Liver (tissue), 3 donors: Measurements from ENCODE around the gene MCTP2.

ENCODE experiments used
- CTCF ChIP-seq: fragments of 150-350 bp; IDR thresholded peaks from 2 replicates; pipeline ENCODE4 v1.5.1; 2017; ENCODE audit warnings: improper control_type of control experiment, low read depth, low read length; ENCODE audit not compliant: missing input control
- GABPA ChIP-seq, 2 donors: IDR thresholded peaks in 1 of 2; conservative IDR thresholded peaks in 1 of 2; 2 replicates each; pipeline ENCODE4 v1.6.1; 2016; ENCODE audit warnings: antibody characterized with exemption in 2 of 2, mild to moderate bottlenecking in 1 of 2, moderate library complexity in 1 of 2
- HNF4A ChIP-seq, 2 donors: conservative IDR thresholded peaks; 2 replicates each; pipeline ENCODE4 v1.6.1; 2016; ENCODE audit warnings: antibody characterized with exemption in 2 of 2, mild to moderate bottlenecking in 2 of 2
- HNF4G ChIP-seq: IDR thresholded peaks from 2 replicates; pipeline ENCODE4 v1.6.1; 2016; ENCODE audit warnings: antibody characterized with exemption
- MAX ChIP-seq: IDR thresholded peaks from 2 replicates; pipeline ENCODE4 v1.6.1; 2016; ENCODE audit warnings: antibody characterized with exemption
- RAD21 ChIP-seq, 2 donors: IDR thresholded peaks; 2 replicates each; pipeline ENCODE4 v1.6.1; 2016; ENCODE audit warnings: antibody characterized with exemption in 2 of 2, mild to moderate bottlenecking in 2 of 2
- TAF1 ChIP-seq: conservative IDR thresholded peaks from 2 replicates; pipeline ENCODE4 v1.6.1; 2016; ENCODE audit warnings: antibody characterized with exemption, mild to moderate bottlenecking
- YY1 ChIP-seq: IDR thresholded peaks from 2 replicates; pipeline ENCODE4 v1.6.1; 2016; ENCODE audit warnings: antibody characterized with exemption, mild to moderate bottlenecking
- TF ChIP-seq, protein P1 (sequence below): IDR thresholded peaks from 2 replicates; pipeline ENCODE4 v1.6.1; 2016; ENCODE audit warnings: antibody characterized with exemption, mild to moderate bottlenecking
- donor health status: healthy.
- donor health status: healthy.

- TF ChIP-seq MAX, result no peak
- no peak for TF ChIP-seq CTCF
- no peak for TF ChIP-seq GABPA (IDR thresholded peaks at IDR 0.05 in 1 of 2, conservative IDR thresholded peaks at IDR 0.05 in 1 of 2)
- TF ChIP-seq YY1, result no peak
- TF ChIP-seq RAD21 (IDR thresholded peaks at IDR 0.05), result no peak
- no peak for TF ChIP-seq HNF4A (conservative IDR thresholded peaks at IDR 0.05)
- no peak for TF ChIP-seq TAF1
- TF ChIP-seq, protein P1, sequence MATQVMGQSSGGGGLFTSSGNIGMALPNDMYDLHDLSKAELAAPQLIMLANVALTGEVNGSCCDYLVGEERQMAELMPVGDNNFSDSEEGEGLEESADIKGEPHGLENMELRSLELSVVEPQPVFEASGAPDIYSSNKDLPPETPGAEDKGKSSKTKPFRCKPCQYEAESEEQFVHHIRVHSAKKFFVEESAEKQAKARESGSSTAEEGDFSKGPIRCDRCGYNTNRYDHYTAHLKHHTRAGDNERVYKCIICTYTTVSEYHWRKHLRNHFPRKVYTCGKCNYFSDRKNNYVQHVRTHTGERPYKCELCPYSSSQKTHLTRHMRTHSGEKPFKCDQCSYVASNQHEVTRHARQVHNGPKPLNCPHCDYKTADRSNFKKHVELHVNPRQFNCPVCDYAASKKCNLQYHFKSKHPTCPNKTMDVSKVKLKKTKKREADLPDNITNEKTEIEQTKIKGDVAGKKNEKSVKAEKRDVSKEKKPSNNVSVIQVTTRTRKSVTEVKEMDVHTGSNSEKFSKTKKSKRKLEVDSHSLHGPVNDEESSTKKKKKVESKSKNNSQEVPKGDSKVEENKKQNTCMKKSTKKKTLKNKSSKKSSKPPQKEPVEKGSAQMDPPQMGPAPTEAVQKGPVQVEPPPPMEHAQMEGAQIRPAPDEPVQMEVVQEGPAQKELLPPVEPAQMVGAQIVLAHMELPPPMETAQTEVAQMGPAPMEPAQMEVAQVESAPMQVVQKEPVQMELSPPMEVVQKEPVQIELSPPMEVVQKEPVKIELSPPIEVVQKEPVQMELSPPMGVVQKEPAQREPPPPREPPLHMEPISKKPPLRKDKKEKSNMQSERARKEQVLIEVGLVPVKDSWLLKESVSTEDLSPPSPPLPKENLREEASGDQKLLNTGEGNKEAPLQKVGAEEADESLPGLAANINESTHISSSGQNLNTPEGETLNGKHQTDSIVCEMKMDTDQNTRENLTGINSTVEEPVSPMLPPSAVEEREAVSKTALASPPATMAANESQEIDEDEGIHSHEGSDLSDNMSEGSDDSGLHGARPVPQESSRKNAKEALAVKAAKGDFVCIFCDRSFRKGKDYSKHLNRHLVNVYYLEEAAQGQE, result no peak
- TF ChIP-seq HNF4G, result no peak
These were observed 20.9 kb downstream of the MCTP2 start for GRCh38 chr15:94252223-94252766.
